Measurements from ENCODE around the gene ADPRH. TPM values are rescaled to one million over a fixed set of nuclear protein-coding genes. Genes with fewer than 3 reads are reported as not detected.

The ADPRH gene
- total RNA-seq, 1 experiment from 2014 or later: 2.8 TPM

DNA sequence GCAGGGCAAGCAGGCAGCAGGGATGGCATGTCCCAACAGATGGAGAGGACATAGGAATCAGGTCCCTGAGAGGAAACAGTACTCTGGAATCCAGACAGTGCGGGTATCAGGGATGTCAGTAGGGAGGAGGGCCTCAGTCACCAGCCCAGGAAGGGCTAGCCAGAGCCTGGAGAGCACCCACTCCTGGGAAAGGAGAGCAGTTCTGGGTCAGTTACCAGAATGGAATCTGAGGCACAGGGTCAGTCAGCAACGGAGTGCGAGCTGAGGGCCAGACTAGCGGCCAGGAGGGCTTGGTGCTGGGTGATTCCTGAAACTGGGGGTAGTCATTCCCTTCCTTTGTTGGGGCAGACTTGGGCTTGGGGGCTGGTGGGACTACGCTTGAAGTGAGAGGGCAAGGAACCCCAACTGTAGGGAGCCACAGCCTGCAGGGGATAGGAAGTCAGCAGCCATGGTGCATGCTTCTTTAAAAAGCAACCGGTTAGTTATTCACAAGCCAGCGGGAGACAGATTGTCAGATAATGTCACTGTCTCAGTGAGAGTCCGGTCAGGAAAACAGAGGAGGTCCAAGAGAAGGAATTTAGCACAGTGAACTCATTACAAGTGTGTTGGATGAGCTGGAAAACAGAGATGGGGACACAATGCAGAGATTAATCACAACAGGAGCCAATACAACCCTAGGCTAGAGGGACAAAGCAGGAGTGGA is 46.3 kb downstream of the ADPRH start:
- CTCF ChIA-PET: no interaction called here
- no peaks in the 10 kb centered on the region for H3K9me3 Mint-ChIP-seq (ENCODE audit: unreplicated experiment)
- peak overlapping the region; percentile 36 for H3K27ac Mint-ChIP-seq (ENCODE audit: unreplicated experiment)

DNA sequence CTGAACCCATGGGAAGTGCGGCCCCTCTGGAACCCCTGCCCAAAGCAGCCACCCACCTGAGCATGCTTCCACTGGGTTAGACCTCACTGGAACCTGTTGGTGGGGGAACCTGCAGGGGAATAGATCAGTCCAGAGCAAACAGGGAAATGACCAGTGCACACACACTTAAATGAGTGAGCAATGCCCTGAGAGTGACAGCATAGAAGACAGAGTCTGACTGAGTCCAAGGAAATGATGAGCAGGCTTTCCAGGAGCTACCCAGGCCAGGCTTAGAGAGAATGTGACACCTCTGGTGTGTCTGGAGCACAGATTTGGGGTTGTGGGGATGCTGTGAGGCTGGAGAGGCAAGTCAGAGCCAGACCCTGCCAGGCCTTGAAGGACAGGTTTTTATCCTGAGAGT is 46.9 kb downstream of the ADPRH start:
- Mint-ChIP-seq H3K4me1 (ENCODE audit: low read depth, unreplicated experiment) (peaks cover 7% of the 10 kb centered on the region), H3K4me3 (ENCODE audit: unreplicated experiment) (no peak overlapping the region), H3K36me3 (ENCODE audit: insufficient read depth, unreplicated experiment) (no peaks in the 10 kb centered on the region), H3K9me3 (ENCODE audit: unreplicated experiment) (no peaks in the 10 kb centered on the region), H3K27me3 (ENCODE audit: insufficient read depth, unreplicated experiment) (no peaks in the 10 kb centered on the region), H3K27ac (ENCODE audit: unreplicated experiment) (no peak overlapping the region)
- DNase-seq: no peak
- TF ChIP-seq, protein P1, sequence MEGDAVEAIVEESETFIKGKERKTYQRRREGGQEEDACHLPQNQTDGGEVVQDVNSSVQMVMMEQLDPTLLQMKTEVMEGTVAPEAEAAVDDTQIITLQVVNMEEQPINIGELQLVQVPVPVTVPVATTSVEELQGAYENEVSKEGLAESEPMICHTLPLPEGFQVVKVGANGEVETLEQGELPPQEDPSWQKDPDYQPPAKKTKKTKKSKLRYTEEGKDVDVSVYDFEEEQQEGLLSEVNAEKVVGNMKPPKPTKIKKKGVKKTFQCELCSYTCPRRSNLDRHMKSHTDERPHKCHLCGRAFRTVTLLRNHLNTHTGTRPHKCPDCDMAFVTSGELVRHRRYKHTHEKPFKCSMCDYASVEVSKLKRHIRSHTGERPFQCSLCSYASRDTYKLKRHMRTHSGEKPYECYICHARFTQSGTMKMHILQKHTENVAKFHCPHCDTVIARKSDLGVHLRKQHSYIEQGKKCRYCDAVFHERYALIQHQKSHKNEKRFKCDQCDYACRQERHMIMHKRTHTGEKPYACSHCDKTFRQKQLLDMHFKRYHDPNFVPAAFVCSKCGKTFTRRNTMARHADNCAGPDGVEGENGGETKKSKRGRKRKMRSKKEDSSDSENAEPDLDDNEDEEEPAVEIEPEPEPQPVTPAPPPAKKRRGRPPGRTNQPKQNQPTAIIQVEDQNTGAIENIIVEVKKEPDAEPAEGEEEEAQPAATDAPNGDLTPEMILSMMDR (IDR thresholded peaks at IDR 0.05; ENCODE audit: insufficient read depth in 1 of 2, low read depth in 1 of 2, low read length in 1 of 2, severe bottlenecking in 1 of 2, unreplicated experiment in 1 of 2): no peak
- no peaks in the 10 kb centered on the region for H3K36me3 ChIP-seq (ENCODE audit: control insufficient read depth, insufficient read depth, low read length)
- no peaks in the 10 kb centered on the region for H3K9me3 ChIP-seq
- ChIA-PET POLR2A (no interaction called here), CTCF (no interaction called here)
- H3K4me1 ChIP-seq: no peaks in the 10 kb centered on the region
- no peaks in the 10 kb centered on the region for H3K27me3 ChIP-seq (replicated peaks; ENCODE audit: control insufficient read depth, insufficient read depth, low read length)
- no peak overlapping the region for H3K4me3 ChIP-seq (ENCODE audit: low read depth, low read length)
- BruUV-seq (replicated peaks): no TSS peak
- intact Hi-C loops (cut with micrococcal nuclease; ENCODE audit: unreplicated experiment): no loop called here

More for the DNA sequence above, 46.3 kb downstream of the ADPRH start:
- H3K36me3 Mint-ChIP-seq (ENCODE audit: insufficient read depth, unreplicated experiment): no peaks in the 10 kb centered on the region
- no peak overlapping the region for H3K4me3 Mint-ChIP-seq (ENCODE audit: unreplicated experiment)
- no peak for DNase-seq
- POLR2A ChIA-PET: no interaction called here
- Histone ChIP-seq H3K4me1 (no peaks in the 10 kb centered on the region), H3K9me3 (no peaks in the 10 kb centered on the region), H3K27me3 (replicated peaks; ENCODE audit: control insufficient read depth, insufficient read depth, low read length) (no peaks in the 10 kb centered on the region), H3K36me3 (ENCODE audit: control insufficient read depth, insufficient read depth, low read length) (no peaks in the 10 kb centered on the region), H3K4me3 (ENCODE audit: low read depth, low read length) (no peak overlapping the region)
- intact Hi-C loops (cut with micrococcal nuclease; ENCODE audit: unreplicated experiment): no loop called here
- TF ChIP-seq, protein P1 (IDR thresholded peaks at IDR 0.05; ENCODE audit: insufficient read depth in 1 of 2, low read depth in 1 of 2, low read length in 1 of 2, severe bottlenecking in 1 of 2, unreplicated experiment in 1 of 2): no peak
- BruUV-seq (replicated peaks): no TSS peak
- H3K4me1 Mint-ChIP-seq (ENCODE audit: low read depth, unreplicated experiment): peaks cover 2% of the 10 kb centered on the region
- no peaks in the 10 kb centered on the region for H3K27me3 Mint-ChIP-seq (ENCODE audit: insufficient read depth, unreplicated experiment)

DNA sequence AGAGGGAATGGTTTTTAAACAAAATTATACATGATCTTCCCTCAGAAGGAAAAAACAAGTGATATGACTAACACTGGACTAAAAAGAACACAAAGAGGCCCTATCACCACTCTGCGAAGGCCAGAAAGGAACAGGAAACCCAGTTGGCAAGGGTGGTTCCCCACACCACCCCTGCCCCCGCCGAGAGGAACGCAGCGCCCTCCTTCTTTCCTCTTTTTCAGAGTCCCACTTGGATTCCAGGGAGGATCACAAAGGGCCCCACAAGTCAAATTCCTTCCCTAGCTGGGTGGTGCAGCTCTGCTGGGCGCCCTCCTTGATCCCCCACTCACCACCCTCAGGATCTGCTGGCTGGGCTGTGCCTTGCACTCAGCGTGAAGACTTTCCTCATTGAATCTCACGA is 48.2 kb downstream of the ADPRH start:
- no peak overlapping the region for H3K4me3 Mint-ChIP-seq (ENCODE audit: unreplicated experiment)
- Histone ChIP-seq H3K9me3 (no peaks in the 10 kb centered on the region), H3K4me1 (0 out of 2 replicates have a peak, but pooled peaks cover 3% of the 10 kb centered on the region), H3K4me3 (ENCODE audit: low read depth, low read length) (no peak overlapping the region), H3K27me3 (replicated peaks; ENCODE audit: control insufficient read depth, insufficient read depth, low read length) (no peaks in the 10 kb centered on the region), H3K36me3 (ENCODE audit: control insufficient read depth, insufficient read depth, low read length) (no peaks in the 10 kb centered on the region)
- H3K4me1 Mint-ChIP-seq (ENCODE audit: low read depth, unreplicated experiment): peaks cover 7% of the 10 kb centered on the region
- H3K27me3 Mint-ChIP-seq (ENCODE audit: insufficient read depth, unreplicated experiment): no peaks in the 10 kb centered on the region
- no peak for DNase-seq
- H3K9me3 Mint-ChIP-seq (ENCODE audit: unreplicated experiment): no peaks in the 10 kb centered on the region
- CTCF ChIA-PET: no interaction called here
- no TSS peak for BruUV-seq (replicated peaks)
- H3K27ac Mint-ChIP-seq (ENCODE audit: unreplicated experiment): no peak overlapping the region
- TF ChIP-seq, protein P1 (IDR thresholded peaks at IDR 0.05; ENCODE audit: insufficient read depth in 1 of 2, low read depth in 1 of 2, low read length in 1 of 2, severe bottlenecking in 1 of 2, unreplicated experiment in 1 of 2): no peak
- H3K36me3 Mint-ChIP-seq (ENCODE audit: insufficient read depth, unreplicated experiment): no peaks in the 10 kb centered on the region
- intact Hi-C loops (cut with micrococcal nuclease; ENCODE audit: unreplicated experiment): no loop called here
- POLR2A ChIA-PET: no interaction called here
